HepG2 (cell line): Measurements from ENCODE around the gene ZNF322. TPM values are rescaled to one million over a fixed set of nuclear protein-coding genes. Genes with fewer than 3 reads are reported as not detected.

Experiments
- CCDC6 ChIP-seq: sonication (generic); formaldehyde crosslinking; IDR thresholded peaks from 2 replicates; pipeline ENCODE4 v1.8.1; 2022; ENCODE audit warnings: mild to moderate bottlenecking, missing genetic modification reagents, moderate library complexity
- CENPT ChIP-seq: sonication (generic); formaldehyde crosslinking; IDR thresholded peaks from 2 replicates; pipeline ENCODE4 v1.8.0; 2022; ENCODE audit warnings: low read depth, mild to moderate bottlenecking, moderate library complexity, missing genetic modification reagents
- HNF4A ChIP-seq: sonication (generic); formaldehyde crosslinking; IDR thresholded peaks from 2 replicates; pipeline ENCODE4 v1.4.0; 2020; ENCODE audit warnings: missing genetic modification reagents
- MATR3 ChIP-seq: sonication (generic); formaldehyde crosslinking; IDR thresholded peaks from 2 replicates; pipeline ENCODE4 v1.4.0; 2020; ENCODE audit warnings: missing genetic modification reagents
- MBNL3 ChIP-seq: fragments of 250-450 bp; sonication (Bioruptor Pico); conservative IDR thresholded peaks from 2 replicates; pipeline ENCODE4 v1.8.0; 2022; ENCODE audit warnings: mild to moderate bottlenecking, inconsistent platforms
- MLLT10 ChIP-seq: sonication (generic); formaldehyde crosslinking; IDR thresholded peaks from 2 replicates; pipeline ENCODE4 v1.4.0; 2020; ENCODE audit warnings: missing genetic modification reagents
- PHF20 ChIP-seq: sonication (generic); formaldehyde crosslinking; IDR thresholded peaks from 2 replicates; pipeline ENCODE4 v1.5.0; 2020; ENCODE audit warnings: mild to moderate bottlenecking, missing genetic modification reagents
- SMARCE1 ChIP-seq: fragments of 450-650 bp; IDR thresholded peaks from 2 replicates; pipeline ENCODE4 v1.6.1; 2017; ENCODE audit warnings: borderline replicate concordance
- TBL1XR1 ChIP-seq: fragments of 150-350 bp; IDR thresholded peaks from 2 replicates; pipeline ENCODE4 v1.6.1; 2014; ENCODE audit warnings: borderline replicate concordance, low read length; ENCODE audit not compliant: partially characterized antibody
- ZNF232 ChIP-seq: sonication (generic); formaldehyde crosslinking; IDR thresholded peaks from 2 replicates; pipeline ENCODE4 v1.4.0; 2020; ENCODE audit warnings: missing genetic modification reagents, borderline replicate concordance
- ZNF235 ChIP-seq: sonication (generic); formaldehyde crosslinking; IDR thresholded peaks from 2 replicates; pipeline ENCODE4 v1.8.1; 2023; ENCODE audit warnings: mild to moderate bottlenecking, missing genetic modification reagents, borderline replicate concordance
- ZNF292 ChIP-seq: sonication (generic); formaldehyde crosslinking; IDR thresholded peaks from 2 replicates; pipeline ENCODE4 v1.8.1; 2022; ENCODE audit warnings: mild to moderate bottlenecking, low read depth, missing genetic modification reagents, borderline replicate concordance
- ZNF550 ChIP-seq: sonication (generic); formaldehyde crosslinking; IDR thresholded peaks from 2 replicates; pipeline ENCODE4 v1.4.0; 2020; ENCODE audit warnings: mild to moderate bottlenecking, missing genetic modification reagents, borderline replicate concordance
- polyA plus RNA-seq, 8 experiments: library from polyadenylated mRNA; depleted of rRNA in 3 of 8; stranded (reverse) in 7 of 8; unstranded in 1 of 8; fragments of >200 nt; fragmentation: Illumina TruSeq in 4 of 8; extraction: Trizol in 4 of 8; gene quantifications; 2 replicates each; pipeline versions ENCODE4 v1.2.1 to v1.2.3, GENCODE V29; 2011 to 2016; ENCODE audit warnings: low read depth in 4 of 8, missing spikeins in 1 of 8, mixed read lengths in 1 of 8; ENCODE audit not compliant: insufficient read depth in 1 of 8
- total RNA-seq, 5 experiments: library from RNA; depleted of rRNA; stranded (reverse); fragments of >200 nt; fragmentation: Illumina TruSeq; extraction: Trizol; gene quantifications; 2 replicates each; pipeline ENCODE4 v1.2.3, GENCODE V29; 2016; ENCODE audit warnings: low read depth in 1 of 5
- TF ChIP-seq, protein P1 (sequence below): sonication (generic); formaldehyde crosslinking; IDR thresholded peaks from 2 replicates; pipeline ENCODE4 v1.8.0; 2022; ENCODE audit warnings: mild to moderate bottlenecking, missing genetic modification reagents, borderline replicate concordance
- TF ChIP-seq, protein P2 (sequence below): sonication (generic); formaldehyde crosslinking; IDR thresholded peaks from 2 replicates; pipeline ENCODE4 v1.5.0; 2020; ENCODE audit warnings: mild to moderate bottlenecking, missing genetic modification reagents, moderate library complexity
- TF ChIP-seq, protein P3 (sequence below): sonication (generic); formaldehyde crosslinking; IDR thresholded peaks from 2 replicates; pipeline ENCODE4 v1.4.0; 2020; ENCODE audit warnings: mild to moderate bottlenecking, missing genetic modification reagents, borderline replicate concordance
- TF ChIP-seq, protein P4 (sequence below): sonication (generic); formaldehyde crosslinking; IDR thresholded peaks from 2 replicates; pipeline ENCODE4 v1.8.1; 2022; ENCODE audit warnings: low read depth, mild to moderate bottlenecking, missing genetic modification reagents

The ZNF322 gene
- total and polyA plus RNA-seq, 2 of the 13 experiments (the other 11 are each of a cell fraction or from before 2014, with no cell fraction given) = 8.3 to 22.8 TPM

DNA sequence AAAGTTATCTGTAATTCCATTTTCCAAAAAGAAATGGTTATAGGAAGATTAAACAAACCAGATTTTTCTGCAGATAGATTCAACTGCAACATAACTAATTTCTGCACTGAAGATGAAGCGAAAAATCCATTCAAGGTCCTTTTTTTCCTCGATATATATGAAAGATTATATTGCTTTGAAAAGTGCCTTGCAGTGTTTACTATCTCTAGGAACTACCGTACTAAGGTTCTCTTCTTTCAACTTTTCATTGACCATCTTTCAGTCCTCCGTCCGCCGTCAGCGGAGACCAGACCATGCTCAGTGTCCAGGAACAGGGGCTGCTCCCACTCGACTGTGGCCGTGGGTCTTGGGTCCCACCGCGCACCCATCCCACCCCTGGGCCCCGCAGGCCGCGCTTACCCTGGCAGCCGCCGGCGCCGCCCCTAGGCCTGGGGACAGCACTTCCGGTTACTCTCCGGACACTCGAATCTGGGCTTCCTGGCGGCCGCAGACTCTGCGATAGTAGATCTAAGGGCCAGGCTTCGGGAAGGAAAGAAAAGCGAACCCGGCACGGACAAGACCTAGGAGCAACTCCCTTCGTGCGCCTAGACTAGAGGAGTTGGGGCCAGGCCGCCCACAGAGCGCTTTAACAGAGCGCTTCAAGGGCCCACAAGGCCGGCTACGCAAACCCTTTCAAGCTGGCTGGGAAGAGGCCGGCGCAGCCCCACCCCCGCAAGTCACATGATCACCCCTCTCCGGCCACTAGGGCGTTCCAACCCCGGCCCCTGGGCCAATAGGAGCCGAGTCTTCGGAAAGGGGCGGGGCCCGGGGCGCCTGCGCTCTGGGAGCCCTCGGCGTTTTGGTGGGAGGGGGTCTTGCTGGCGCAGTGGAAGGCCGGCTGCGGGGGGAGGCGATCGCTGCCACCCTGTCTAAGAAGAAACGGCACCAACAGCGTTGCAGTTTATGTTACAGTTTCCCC, at the start of gene ZNF322 (continued):
- TF ChIP-seq ZNF292 (no peak), ZNF235 (CRISPR knock-in tag) (peak; percentile 43; the same call in 1 of the 2 replicates), ZNF232 (CRISPR knock-in tag) (peak; percentile 2; the same call in 1 of the 2 replicates), MATR3 (CRISPR knock-in tag) (no peak), HNF4A (no peak), CCDC6 (CRISPR knock-in tag) (no peak), PHF20 (CRISPR knock-in tag) (peak; percentile 93), MLLT10 (CRISPR knock-in tag) (no peak), CENPT (no peak), TBL1XR1 (peak; percentile 36), SMARCE1 (no peak), MBNL3 (no peak), ZNF550 (CRISPR knock-in tag) (no peak)
- TF ChIP-seq, protein P1, sequence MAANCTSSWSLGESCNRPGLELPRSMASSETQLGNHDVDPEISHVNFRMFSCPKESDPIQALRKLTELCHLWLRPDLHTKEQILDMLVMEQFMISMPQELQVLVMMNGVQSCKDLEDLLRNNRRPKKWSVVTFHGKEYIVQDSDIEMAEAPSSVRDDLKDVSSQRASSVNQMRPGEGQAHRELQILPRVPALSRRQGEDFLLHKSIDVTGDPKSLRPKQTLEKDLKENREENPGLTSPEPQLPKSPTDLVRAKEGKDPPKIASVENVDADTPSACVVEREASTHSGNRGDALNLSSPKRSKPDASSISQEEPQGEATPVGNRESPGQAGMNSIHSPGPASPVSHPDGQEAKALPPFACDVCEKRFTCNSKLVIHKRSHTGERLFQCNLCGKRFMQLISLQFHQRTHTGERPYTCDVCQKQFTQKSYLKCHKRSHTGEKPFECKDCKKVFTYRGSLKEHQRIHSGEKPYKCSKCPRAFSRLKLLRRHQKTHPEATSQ (CRISPR knock-in tag) = peak; percentile 34; the same call in 1 of the 2 replicates
- TF ChIP-seq, protein P2, sequence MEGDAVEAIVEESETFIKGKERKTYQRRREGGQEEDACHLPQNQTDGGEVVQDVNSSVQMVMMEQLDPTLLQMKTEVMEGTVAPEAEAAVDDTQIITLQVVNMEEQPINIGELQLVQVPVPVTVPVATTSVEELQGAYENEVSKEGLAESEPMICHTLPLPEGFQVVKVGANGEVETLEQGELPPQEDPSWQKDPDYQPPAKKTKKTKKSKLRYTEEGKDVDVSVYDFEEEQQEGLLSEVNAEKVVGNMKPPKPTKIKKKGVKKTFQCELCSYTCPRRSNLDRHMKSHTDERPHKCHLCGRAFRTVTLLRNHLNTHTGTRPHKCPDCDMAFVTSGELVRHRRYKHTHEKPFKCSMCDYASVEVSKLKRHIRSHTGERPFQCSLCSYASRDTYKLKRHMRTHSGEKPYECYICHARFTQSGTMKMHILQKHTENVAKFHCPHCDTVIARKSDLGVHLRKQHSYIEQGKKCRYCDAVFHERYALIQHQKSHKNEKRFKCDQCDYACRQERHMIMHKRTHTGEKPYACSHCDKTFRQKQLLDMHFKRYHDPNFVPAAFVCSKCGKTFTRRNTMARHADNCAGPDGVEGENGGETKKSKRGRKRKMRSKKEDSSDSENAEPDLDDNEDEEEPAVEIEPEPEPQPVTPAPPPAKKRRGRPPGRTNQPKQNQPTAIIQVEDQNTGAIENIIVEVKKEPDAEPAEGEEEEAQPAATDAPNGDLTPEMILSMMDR (CRISPR knock-in tag) = peak; percentile 26; the same call in 1 of the 2 replicates
- TF ChIP-seq, protein P3, sequence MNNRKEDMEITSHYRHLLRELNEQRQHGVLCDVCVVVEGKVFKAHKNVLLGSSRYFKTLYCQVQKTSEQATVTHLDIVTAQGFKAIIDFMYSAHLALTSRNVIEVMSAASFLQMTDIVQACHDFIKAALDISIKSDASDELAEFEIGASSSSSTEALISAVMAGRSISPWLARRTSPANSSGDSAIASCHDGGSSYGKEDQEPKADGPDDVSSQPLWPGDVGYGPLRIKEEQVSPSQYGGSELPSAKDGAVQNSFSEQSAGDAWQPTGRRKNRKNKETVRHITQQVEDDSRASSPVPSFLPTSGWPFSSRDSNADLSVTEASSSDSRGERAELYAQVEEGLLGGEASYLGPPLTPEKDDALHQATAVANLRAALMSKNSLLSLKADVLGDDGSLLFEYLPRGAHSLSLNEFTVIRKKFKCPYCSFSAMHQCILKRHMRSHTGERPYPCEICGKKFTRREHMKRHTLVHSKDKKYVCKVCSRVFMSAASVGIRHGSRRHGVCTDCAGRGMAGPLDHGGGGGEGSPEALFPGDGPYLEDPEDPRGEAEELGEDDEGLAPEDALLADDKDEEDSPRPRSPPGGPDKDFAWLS (CRISPR knock-in tag) = no peak
- TF ChIP-seq, protein P4, sequence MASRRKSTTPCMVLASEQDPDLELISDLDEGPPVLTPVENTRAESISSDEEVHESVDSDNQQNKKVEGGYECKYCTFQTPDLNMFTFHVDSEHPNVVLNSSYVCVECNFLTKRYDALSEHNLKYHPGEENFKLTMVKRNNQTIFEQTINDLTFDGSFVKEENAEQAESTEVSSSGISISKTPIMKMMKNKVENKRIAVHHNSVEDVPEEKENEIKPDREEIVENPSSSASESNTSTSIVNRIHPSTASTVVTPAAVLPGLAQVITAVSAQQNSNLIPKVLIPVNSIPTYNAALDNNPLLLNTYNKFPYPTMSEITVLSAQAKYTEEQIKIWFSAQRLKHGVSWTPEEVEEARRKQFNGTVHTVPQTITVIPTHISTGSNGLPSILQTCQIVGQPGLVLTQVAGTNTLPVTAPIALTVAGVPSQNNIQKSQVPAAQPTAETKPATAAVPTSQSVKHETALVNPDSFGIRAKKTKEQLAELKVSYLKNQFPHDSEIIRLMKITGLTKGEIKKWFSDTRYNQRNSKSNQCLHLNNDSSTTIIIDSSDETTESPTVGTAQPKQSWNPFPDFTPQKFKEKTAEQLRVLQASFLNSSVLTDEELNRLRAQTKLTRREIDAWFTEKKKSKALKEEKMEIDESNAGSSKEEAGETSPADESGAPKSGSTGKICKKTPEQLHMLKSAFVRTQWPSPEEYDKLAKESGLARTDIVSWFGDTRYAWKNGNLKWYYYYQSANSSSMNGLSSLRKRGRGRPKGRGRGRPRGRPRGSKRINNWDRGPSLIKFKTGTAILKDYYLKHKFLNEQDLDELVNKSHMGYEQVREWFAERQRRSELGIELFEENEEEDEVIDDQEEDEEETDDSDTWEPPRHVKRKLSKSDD (CRISPR knock-in tag) = no peak
